ENCODE measurements around the gene MAML3.

The MAML3 gene

DNA sequence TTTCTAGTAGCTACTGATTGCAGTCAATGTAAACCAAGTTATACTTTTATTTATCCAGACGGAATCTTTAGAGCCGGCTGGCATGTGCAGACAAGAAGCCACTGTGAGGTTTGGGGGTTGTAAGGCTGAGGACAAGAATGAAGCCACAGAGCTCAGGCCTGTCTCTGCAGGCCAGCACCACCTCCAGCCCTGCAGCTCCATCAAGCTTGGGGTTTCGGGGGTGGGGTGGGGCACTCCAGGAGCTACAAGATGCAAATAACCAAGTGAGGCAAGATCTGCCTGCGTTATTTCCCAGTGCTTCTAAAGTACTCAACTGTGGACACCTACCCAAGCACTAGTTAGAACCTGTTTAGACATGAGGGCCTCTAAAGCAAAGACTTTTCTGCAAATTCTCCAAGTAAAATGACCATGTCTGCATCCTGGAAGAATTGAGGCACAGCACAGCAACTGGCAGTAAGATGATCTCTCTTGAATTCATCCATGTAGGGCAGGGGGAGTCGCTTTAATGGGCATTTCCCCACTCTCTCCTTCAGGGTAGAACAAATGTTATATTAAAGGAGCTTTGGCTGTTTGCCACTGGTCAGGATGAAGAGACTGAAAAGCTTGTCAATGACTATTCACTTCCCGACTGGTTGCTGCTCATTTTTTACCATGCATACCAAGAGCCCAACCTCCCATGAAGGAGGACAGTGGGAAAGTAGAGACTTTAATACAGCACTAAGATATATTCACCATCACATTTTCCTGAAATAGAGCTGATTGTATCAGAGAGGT is 265.8 kb downstream of the MAML3 start:
- peaks cover 6% of the 10 kb centered on the region for H3K4me1 Mint-ChIP-seq (ENCODE audit: low read depth)
- H3K4me3 Mint-ChIP-seq, result no peak overlapping the region
- H3K27ac Mint-ChIP-seq, result no peak overlapping the region
- peaks cover 10% of the 10 kb centered on the region for H3K27me3 Mint-ChIP-seq (ENCODE audit: low read depth)
- no peaks in the 10 kb centered on the region for H3K36me3 Mint-ChIP-seq (ENCODE audit: low read depth)
- H3K9me3 Mint-ChIP-seq, result no peaks in the 10 kb centered on the region

DNA sequence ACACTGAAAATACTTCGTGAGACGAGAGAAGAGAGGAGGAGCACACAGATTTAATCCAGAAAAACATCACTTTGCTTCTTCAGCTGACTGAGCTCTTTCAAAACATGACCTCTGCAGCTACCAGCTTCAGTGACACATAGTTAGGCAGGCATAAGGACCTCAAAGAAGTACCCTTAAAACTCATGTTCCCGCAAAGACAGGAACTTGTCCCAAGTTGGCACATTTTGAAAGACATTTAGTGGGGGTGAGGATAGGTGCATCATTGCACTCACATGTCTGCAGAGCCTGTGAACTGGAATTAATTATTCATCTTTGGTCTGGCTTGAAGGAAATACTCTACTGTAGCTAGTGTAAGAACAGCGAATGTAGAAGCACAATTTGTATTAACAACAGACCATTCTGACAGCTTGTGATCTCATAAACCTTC is 266.6 kb downstream of the MAML3 start:
- Mint-ChIP-seq H3K27ac (no peak overlapping the region), H3K9me3 (no peaks in the 10 kb centered on the region), H3K4me1 (ENCODE audit: low read depth) (peaks cover 6% of the 10 kb centered on the region), H3K4me3 (no peak overlapping the region), H3K36me3 (ENCODE audit: low read depth) (no peaks in the 10 kb centered on the region), H3K27me3 (ENCODE audit: low read depth) (peaks cover 10% of the 10 kb centered on the region)

DNA sequence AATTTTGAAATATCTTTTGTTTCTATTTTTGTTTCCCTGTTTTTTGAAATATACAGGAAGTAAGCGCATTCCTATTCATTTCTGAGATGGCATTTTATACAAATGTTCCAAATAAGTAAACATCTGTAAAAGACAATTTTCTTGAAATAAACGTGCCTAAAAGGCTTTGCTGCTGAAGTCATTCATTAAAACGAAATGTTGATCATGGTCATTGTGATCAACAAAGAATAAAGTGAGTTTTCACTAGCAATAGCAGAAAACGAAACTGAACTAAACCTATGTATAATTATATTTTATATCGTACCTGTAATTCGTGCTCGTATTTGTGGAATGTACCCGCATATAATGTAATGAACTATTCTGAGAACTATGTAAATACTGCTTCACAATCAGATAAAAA is 267.2 kb downstream of the MAML3 start:
- Mint-ChIP-seq H3K4me1 (ENCODE audit: low read depth) (peaks cover 6% of the 10 kb centered on the region), H3K27ac (no peak overlapping the region), H3K27me3 (ENCODE audit: low read depth) (peaks cover 10% of the 10 kb centered on the region), H3K9me3 (no peaks in the 10 kb centered on the region), H3K4me3 (no peak overlapping the region), H3K36me3 (ENCODE audit: low read depth) (no peaks in the 10 kb centered on the region)

DNA sequence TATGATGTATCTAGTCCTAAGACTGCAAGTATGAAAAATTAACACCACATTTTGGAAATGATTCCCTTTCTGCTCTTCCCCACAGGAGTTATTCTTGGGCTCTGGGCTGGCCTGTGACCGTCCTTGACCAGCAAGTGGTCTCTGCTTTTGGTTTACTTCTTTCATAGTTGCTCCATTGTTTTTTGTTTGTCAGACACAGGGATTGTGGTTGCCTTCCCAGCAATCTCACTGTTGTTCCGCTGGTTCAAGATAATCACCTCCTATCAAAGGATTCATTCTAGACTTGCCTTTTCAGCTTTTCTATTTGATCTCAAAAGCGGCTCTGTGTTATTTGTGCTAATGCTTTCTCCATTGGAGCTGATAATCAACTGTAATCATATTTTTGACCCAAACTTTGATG is 269.5 kb downstream of the MAML3 start:
- Mint-ChIP-seq H3K36me3 (ENCODE audit: low read depth) (no peaks in the 10 kb centered on the region), H3K4me1 (ENCODE audit: low read depth) (peaks cover 1% of the 10 kb centered on the region), H3K27ac (no peak overlapping the region), H3K27me3 (ENCODE audit: low read depth) (peaks cover 10% of the 10 kb centered on the region), H3K9me3 (no peaks in the 10 kb centered on the region), H3K4me3 (no peak overlapping the region)

DNA sequence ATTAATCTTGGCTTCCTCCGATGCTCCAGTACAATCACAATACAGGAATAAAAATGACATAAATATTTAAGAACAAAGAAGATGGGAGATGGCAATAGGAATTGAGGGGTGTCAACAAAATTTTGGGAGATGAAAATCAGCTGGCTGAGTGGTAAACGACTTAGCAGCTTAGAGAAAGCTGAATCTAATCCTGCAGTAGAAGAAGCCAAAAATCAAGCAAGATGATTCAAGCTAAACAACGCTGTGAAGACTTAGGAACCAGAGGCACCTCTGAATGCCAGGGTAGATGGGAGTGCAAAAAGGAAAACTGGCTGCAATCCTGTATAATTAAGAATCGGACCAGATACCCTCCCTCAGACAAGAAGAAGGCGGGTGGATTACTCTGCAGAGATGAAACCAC is 273.1 kb downstream of the MAML3 start:
- no peak overlapping the region for H3K27ac Mint-ChIP-seq
- no peaks in the 10 kb centered on the region for H3K36me3 Mint-ChIP-seq (ENCODE audit: low read depth)
- no peak overlapping the region for H3K4me3 Mint-ChIP-seq
- H3K27me3 Mint-ChIP-seq (ENCODE audit: low read depth), result peaks cover 7% of the 10 kb centered on the region
- H3K9me3 Mint-ChIP-seq, result no peaks in the 10 kb centered on the region
- no peaks in the 10 kb centered on the region for H3K4me1 Mint-ChIP-seq (ENCODE audit: low read depth)

DNA sequence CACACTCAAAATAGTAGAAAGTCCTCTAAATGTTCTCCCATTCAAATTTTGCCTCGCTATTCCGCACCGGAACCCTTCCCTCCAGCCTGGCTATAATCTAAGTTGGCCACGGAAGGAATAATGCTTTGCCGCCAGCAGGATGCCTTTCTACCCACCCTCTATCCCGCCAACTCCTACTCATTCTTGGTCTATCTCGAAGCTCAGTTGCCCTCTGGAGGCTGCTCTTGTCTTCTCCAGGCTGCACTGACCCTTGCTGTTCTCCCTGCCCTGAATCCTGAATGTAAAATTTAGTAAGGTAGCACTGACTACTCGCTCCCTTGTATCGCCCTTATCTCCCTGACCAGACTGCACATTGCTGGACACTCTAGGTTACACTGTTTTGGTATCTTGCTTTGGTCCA is 275.9 kb downstream of the MAML3 start:
- Mint-ChIP-seq H3K27ac (no peak overlapping the region), H3K9me3 (peaks cover 5% of the 10 kb centered on the region), H3K36me3 (ENCODE audit: low read depth) (peaks cover 6% of the 10 kb centered on the region), H3K27me3 (ENCODE audit: low read depth) (no peaks in the 10 kb centered on the region), H3K4me1 (ENCODE audit: low read depth) (peaks cover 4% of the 10 kb centered on the region), H3K4me3 (no peak overlapping the region)

DNA sequence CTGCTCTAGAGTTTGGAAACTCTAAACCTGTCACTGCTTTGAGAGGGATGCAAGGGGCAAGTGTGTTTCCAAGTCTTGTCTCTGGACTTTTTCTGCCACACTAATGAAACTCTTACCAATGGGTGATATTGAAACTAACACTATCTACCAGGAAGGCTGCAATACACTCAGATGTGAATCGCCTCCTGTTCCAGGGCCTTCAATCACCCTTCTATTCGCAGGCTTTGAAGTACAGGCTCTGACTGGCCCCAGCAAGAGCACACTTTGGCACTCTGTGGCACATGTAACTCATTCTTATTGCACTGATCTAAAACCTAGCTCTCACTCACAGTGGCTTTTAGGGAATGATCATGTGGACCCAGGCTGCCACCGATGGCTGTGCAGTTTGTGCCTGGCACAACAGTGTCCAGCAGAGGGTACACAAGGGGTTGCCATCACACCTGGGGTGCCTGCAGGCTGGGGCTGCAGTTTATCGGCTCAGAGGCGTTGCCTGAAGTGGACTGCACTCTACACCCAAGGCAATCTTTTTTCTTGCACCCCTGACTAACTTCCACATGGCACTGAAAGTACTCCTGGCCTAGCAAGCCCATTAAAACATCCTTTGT is 277.5 kb downstream of the MAML3 start:
- H3K4me3 Mint-ChIP-seq, result no peak overlapping the region
- peaks cover 3% of the 10 kb centered on the region for H3K27me3 Mint-ChIP-seq (ENCODE audit: low read depth)
- no peak overlapping the region for H3K27ac Mint-ChIP-seq
- peaks cover 6% of the 10 kb centered on the region for H3K36me3 Mint-ChIP-seq (ENCODE audit: low read depth)
- peaks cover 8% of the 10 kb centered on the region for H3K4me1 Mint-ChIP-seq (ENCODE audit: low read depth)
- H3K9me3 Mint-ChIP-seq, result peaks cover 5% of the 10 kb centered on the region

DNA sequence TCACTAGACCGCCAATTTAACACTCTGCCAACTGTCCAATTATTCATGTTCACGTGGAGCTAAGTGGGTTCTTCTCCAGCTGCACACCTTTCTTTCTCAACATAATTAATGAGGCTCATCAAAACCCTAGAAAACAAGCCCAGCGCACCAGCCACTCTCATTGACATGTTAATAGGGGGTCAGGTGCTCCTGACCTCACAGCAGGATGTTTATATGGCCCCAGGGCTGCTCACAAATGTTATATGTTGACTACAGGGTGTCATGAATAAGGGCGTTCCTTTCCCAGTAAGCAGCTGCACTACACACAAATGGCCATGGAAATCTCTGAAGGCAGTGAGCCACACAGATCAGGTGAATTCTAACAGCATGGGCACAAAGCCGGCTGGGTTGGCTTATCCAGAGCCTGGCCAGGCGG is 278.6 kb downstream of the MAML3 start:
- Mint-ChIP-seq H3K27me3 (ENCODE audit: low read depth) (peaks cover 6% of the 10 kb centered on the region), H3K27ac (no peak overlapping the region), H3K36me3 (ENCODE audit: low read depth) (peaks cover 6% of the 10 kb centered on the region), H3K9me3 (peaks cover 5% of the 10 kb centered on the region), H3K4me1 (ENCODE audit: low read depth) (peaks cover 8% of the 10 kb centered on the region), H3K4me3 (no peak overlapping the region)

DNA sequence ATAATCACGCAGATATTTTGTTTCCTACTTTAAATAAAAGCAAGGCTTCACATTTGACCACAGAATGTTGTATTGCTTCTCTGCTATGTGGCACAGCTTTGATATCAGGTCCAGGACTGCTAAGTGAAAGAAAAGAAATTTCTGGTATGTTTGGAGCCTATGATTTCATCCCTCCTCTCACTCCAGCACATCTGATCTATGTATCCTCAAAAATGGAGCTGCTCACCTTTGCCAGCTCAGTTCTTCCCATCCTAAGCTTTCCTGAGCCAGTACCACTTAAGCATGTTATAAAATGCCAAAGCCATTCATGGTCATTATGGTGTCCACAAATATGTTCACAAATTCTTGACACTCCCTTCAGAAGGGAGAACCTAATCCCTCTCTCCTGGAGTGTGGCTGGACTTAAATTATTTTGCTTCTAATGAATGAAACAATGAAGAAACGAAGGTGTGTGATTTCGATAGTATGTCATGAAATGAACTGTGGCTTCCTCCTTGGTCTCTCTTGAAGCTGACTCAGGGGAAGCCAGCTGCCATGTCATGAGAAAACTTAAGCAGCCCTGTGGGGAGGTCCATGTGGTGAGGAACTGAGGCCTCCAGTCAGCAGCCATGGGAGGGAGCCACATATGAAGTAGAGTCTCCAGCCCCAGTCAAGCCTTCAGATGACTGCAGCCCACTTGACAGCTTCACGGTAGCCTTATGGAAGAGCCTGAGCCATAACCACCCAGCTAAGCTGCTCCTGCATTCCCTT is 280.7 kb downstream of the MAML3 start:
- H3K4me1 Mint-ChIP-seq (ENCODE audit: low read depth), result peaks cover 8% of the 10 kb centered on the region
- no peak overlapping the region for H3K4me3 Mint-ChIP-seq
- H3K9me3 Mint-ChIP-seq, result peaks cover 5% of the 10 kb centered on the region
- no peak overlapping the region for H3K27ac Mint-ChIP-seq
- peaks cover 6% of the 10 kb centered on the region for H3K27me3 Mint-ChIP-seq (ENCODE audit: low read depth)
- peaks cover 6% of the 10 kb centered on the region for H3K36me3 Mint-ChIP-seq (ENCODE audit: low read depth)

DNA sequence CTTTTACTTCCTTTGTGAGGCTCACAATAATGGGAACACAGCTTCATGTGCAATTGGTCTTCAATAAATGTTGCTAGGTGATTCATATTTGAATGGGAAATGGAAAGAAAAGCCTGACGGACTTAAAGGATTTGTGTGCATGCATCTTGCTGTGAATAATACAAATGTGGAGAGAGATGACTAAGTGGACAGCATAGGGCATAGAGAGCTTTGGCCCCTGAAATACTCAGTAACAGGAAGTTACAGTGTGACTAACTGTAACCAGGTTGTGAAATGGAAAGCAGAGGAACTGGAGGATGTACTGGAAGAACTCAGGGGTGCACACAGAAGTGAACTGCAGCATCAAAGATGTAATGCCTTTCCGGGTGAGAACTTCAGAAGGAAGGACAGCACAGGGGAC is 281.7 kb downstream of the MAML3 start:
- H3K27me3 Mint-ChIP-seq (ENCODE audit: low read depth), result peaks cover 6% of the 10 kb centered on the region
- H3K4me3 Mint-ChIP-seq, result no peak overlapping the region
- H3K36me3 Mint-ChIP-seq (ENCODE audit: low read depth), result peaks cover 6% of the 10 kb centered on the region
- H3K27ac Mint-ChIP-seq, result no peak overlapping the region
- peaks cover 5% of the 10 kb centered on the region for H3K9me3 Mint-ChIP-seq
- H3K4me1 Mint-ChIP-seq (ENCODE audit: low read depth), result peaks cover 8% of the 10 kb centered on the region

DNA sequence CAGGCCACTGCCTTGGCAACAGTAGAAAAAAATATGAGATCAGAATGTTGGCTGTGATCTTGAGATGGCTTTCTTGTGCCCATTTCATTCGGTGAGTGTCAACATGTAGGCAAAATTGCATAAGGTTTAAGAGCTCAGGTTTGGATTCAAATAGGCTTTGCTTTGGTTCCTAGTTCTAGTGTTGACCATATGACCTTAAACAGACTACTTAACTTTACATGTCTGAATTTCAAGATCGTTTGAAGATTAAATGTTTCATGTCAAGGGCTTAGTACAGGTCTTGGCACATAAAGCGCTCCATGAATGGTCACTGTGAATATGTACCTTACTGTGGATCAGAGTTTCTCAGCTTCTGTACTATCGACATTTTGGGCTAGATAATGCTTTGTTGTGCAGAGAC is 284.2 kb downstream of the MAML3 start:
- Mint-ChIP-seq H3K27me3 (ENCODE audit: low read depth) (peaks cover 6% of the 10 kb centered on the region), H3K27ac (no peak overlapping the region), H3K36me3 (ENCODE audit: low read depth) (peaks cover 3% of the 10 kb centered on the region), H3K9me3 (peaks cover 5% of the 10 kb centered on the region), H3K4me1 (ENCODE audit: low read depth) (peaks cover 8% of the 10 kb centered on the region), H3K4me3 (no peak overlapping the region)

DNA sequence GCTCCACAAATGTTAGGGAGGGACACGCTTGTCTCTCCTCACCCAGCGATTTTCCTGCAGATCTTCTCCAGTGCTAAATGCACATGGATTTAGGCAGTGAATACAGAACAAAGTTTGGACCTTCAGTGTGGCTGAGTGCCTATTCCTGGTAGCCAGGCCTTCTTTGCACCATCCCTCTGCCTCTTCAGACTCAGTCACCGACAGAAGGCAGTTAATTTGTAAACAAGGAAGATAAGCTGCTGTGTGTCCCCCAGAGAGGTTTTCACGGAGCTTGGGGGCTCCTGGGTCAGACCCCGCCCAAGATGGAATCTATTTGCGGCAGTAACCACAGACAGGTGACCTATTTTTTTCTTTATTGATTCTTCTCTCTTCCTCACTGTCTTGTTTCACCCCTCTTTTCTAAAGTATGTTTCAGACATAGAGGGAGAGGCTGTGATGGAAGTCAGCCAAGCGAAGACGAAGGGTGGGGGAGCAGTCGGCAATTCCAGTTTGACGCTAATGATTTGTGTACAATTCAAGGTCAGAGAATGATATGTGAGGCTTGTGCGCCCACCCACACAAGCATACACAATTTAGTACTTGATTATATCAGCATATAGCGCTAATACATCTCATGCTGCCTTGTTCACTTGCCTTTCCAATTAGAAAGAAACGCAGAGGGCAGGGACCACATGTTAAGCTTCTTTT is 287.6 kb downstream of the MAML3 start:
- Mint-ChIP-seq H3K4me1 (ENCODE audit: low read depth) (no peaks in the 10 kb centered on the region), H3K9me3 (no peaks in the 10 kb centered on the region), H3K27me3 (ENCODE audit: low read depth) (peaks cover 8% of the 10 kb centered on the region), H3K4me3 (no peak overlapping the region), H3K27ac (no peak overlapping the region), H3K36me3 (ENCODE audit: low read depth) (no peaks in the 10 kb centered on the region)

DNA sequence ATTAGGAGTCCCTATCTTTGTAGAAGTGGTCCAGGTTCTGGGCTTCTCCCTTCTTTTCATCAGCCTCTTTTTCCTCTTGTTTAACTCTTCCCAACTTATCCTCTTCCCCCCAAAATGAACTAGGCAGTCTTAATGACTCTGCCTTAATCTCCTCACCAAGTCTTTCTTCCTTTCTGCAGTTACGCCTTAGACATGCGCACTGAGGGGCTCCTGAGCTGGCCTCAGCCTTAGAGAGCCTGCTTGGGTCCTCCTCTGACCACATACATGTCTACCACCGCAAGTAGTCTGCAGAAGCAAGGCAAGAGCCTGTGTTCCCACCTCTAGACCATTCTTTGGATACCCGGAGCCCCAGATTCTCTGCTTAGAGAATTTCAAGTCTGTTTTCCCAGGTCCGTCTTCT is 288.4 kb downstream of the MAML3 start:
- no peak overlapping the region for H3K4me3 Mint-ChIP-seq
- no peak overlapping the region for H3K27ac Mint-ChIP-seq
- peaks cover under 1% of the 10 kb centered on the region for H3K36me3 Mint-ChIP-seq (ENCODE audit: low read depth)
- peaks cover 4% of the 10 kb centered on the region for H3K27me3 Mint-ChIP-seq (ENCODE audit: low read depth)
- no peaks in the 10 kb centered on the region for H3K4me1 Mint-ChIP-seq (ENCODE audit: low read depth)
- no peaks in the 10 kb centered on the region for H3K9me3 Mint-ChIP-seq

DNA sequence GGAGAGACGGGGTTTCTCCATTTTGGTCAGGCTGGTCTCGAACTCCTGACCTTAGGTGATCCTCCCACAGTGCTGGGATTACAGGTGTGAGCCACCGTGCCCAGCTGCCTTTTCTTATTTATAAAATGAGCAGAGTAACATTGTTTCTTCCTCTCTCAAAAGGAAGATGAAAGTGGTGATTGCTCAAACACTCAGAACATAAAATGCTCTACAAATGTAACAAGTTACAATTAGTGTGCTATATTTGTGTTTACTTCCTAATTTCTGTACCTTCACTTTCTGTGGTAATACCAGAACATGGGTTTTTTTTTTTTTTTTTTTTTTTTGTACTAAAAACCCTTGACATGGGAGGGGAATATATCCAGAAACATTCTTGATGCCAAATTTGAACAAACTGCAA is 290.5 kb downstream of the MAML3 start:
- Mint-ChIP-seq H3K27ac (no peak overlapping the region), H3K4me3 (no peak overlapping the region), H3K27me3 (ENCODE audit: low read depth) (peaks cover 9% of the 10 kb centered on the region), H3K36me3 (ENCODE audit: low read depth) (peaks cover 3% of the 10 kb centered on the region), H3K4me1 (ENCODE audit: low read depth) (peaks cover 4% of the 10 kb centered on the region), H3K9me3 (no peaks in the 10 kb centered on the region)
